Activated CD4-positive, alpha-beta T cell treated with anti-CD3 and anti-CD28 coated beads, Interleukin-2, amount 10 ng/mL, durations not matched to agents 7 days and 5 days (primary cell): ENCODE measurements around the gene OR9Q1. TPM values are rescaled to one million over a fixed set of nuclear protein-coding genes. Genes with fewer than 3 reads are reported as not detected.
"Not testable (repeated sequence)": the region's sequence is repeated elsewhere in the genome, so short reads cannot be mapped to it uniquely, and the experiment has no call there.

Experiments
- CTCF ChIA-PET: fragments of 350-600 bp; sonication (Branson Sonifier 250); formaldehyde crosslinking; loops from one replicate; lab custom pipeline; 2021; ENCODE audit warnings: antibody characterized with exemption; lab: Charles Lee
- POLR2A ChIA-PET: fragments of 350-600 bp; sonication (Branson Sonifier 250); formaldehyde crosslinking; loops from one replicate; lab custom pipeline; 2021; ENCODE audit warnings: antibody characterized with exemption; lab: Charles Lee
- DNase-seq: peaks from one replicate; pipeline ENCODE4 v3.0.0-alpha.2; 2020
- H3K27ac Mint-ChIP-seq: one replicate; pipeline ENCODE4 v1.8.0; 2021; ENCODE audit warnings: mild to moderate bottlenecking, moderate library complexity, mixed read lengths
- H3K27me3 Mint-ChIP-seq: one replicate; pipeline ENCODE4 v1.8.0; 2021; ENCODE audit warnings: mixed read lengths
- H3K36me3 Mint-ChIP-seq: one replicate; pipeline ENCODE4 v1.8.0; 2021; ENCODE audit warnings: low read depth, mixed read lengths
- H3K4me1 Mint-ChIP-seq: one replicate; pipeline ENCODE4 v1.8.0; 2021; ENCODE audit warnings: mixed read lengths
- H3K4me3 Mint-ChIP-seq: one replicate; pipeline ENCODE4 v1.8.0; 2021; ENCODE audit warnings: mild to moderate bottlenecking, moderate library complexity, mixed read lengths
- H3K9me3 Mint-ChIP-seq: one replicate; pipeline ENCODE4 v1.8.0; 2021; ENCODE audit warnings: mixed read lengths
- total RNA-seq, 2 experiments: library from RNA; stranded (reverse); gene quantifications; one replicate each; pipeline ENCODE4 v1.2.3, GENCODE V29; 2021

OR9Q1 gene, protein sequence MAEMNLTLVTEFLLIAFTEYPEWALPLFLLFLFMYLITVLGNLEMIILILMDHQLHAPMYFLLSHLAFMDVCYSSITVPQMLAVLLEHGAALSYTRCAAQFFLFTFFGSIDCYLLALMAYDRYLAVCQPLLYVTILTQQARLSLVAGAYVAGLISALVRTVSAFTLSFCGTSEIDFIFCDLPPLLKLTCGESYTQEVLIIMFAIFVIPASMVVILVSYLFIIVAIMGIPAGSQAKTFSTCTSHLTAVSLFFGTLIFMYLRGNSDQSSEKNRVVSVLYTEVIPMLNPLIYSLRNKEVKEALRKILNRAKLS
- not detected for total RNA-seq

- Mint-ChIP-seq H3K4me1 (no peaks in the 10 kb centered on the region), H3K27ac (no peak within 1 kb of the TSS), H3K36me3 (no peaks in the 10 kb centered on the region), H3K27me3 (no peaks in the 10 kb centered on the region), H3K9me3 (no peaks in the 10 kb centered on the region), H3K4me3 (no peak within 1 kb of the TSS)
- POLR2A ChIA-PET: no interaction called here
- no peak for DNase-seq
- CTCF ChIA-PET: no interaction called here
These were observed at the start of gene OR9Q1 for GRCh38 chr11:58023435-58023931. Gene OR9Q1, plus strand, starts transcription at chr11:58023881. Its CDS starts 155,564 bp downstream, at chr11:58179445.

DNA sequence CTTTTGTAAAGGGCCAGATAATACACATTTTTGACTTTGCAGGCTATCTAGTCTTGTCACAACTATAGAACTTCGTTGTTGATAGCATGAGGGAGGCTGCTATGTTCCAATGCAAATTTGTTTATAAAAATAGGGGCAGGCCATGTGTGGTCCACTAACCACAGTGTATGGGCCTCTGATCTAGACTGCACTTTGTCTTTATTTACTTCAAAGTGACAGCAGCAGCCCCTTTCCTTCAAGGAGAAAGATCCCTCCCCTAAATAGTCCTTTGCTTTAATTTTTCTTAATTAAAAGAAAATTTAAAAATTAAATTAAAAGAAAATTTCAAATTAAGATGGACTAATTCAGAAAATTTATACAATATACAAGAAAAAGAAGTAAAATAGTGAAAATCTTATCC is 49.5 kb upstream of the OR9Q1 start:
- DNase-seq: no peak
- no peak overlapping the region for H3K27ac Mint-ChIP-seq
- H3K36me3 Mint-ChIP-seq: no peaks in the 10 kb centered on the region
- H3K4me1 Mint-ChIP-seq: no peaks in the 10 kb centered on the region
- POLR2A ChIA-PET: no interaction called here
- peaks cover 7% of the 10 kb centered on the region for H3K27me3 Mint-ChIP-seq
- H3K9me3 Mint-ChIP-seq: no peaks in the 10 kb centered on the region
- CTCF ChIA-PET: no interaction called here
- no peak overlapping the region for H3K4me3 Mint-ChIP-seq

- no peaks in the 10 kb centered on the region for H3K36me3 Mint-ChIP-seq
- no peak overlapping the region for H3K27ac Mint-ChIP-seq
- no peaks in the 10 kb centered on the region for H3K9me3 Mint-ChIP-seq
- H3K27me3 Mint-ChIP-seq: peaks cover 7% of the 10 kb centered on the region
- no peak overlapping the region for H3K4me3 Mint-ChIP-seq
- CTCF ChIA-PET: no interaction called here
- no peaks in the 10 kb centered on the region for H3K4me1 Mint-ChIP-seq
- DNase-seq: no peak
- POLR2A ChIA-PET: no interaction called here
These were observed 48.7 kb upstream of the OR9Q1 start for GRCh38 chr11:57974848-57975601.

DNA sequence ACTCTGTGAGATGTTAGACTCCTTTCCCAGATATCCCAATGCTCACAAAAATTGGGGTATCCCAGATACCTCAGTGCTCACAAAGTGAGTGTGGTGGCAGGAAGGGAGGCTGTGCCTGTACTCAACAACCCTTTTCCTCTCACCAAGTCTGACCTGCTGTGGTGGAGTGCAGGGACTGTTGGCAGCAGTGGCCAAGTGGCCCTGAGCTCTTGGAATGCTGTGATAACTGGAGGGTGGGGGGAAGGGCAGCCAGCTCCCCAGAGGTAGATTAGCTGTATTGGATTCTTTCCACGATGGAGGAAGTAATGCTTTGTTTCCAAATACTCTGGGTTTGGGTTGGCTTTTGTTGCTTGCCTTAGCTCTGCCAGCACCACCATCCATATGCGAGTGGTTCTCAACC is 46.0 kb upstream of the OR9Q1 start:
- ChIA-PET POLR2A (no interaction called here), CTCF (no interaction called here)
- H3K4me3 Mint-ChIP-seq: no peak overlapping the region
- no peaks in the 10 kb centered on the region for H3K4me1 Mint-ChIP-seq
- H3K27me3 Mint-ChIP-seq: no peaks in the 10 kb centered on the region
- H3K9me3 Mint-ChIP-seq: no peaks in the 10 kb centered on the region
- no peak for DNase-seq
- H3K36me3 Mint-ChIP-seq: no peaks in the 10 kb centered on the region
- no peak overlapping the region for H3K27ac Mint-ChIP-seq

- ChIA-PET POLR2A (no interaction called here), CTCF (no interaction called here)
- DNase-seq: no peak
- no peaks in the 10 kb centered on the region for H3K36me3 Mint-ChIP-seq
- H3K4me3 Mint-ChIP-seq: no peak overlapping the region
- peaks cover 4% of the 10 kb centered on the region for H3K27me3 Mint-ChIP-seq
- no peaks in the 10 kb centered on the region for H3K4me1 Mint-ChIP-seq
- H3K27ac Mint-ChIP-seq: no peak overlapping the region
- no peaks in the 10 kb centered on the region for H3K9me3 Mint-ChIP-seq
These were observed 44.8 kb upstream of the OR9Q1 start for GRCh38 chr11:57978686-57979531.

DNA sequence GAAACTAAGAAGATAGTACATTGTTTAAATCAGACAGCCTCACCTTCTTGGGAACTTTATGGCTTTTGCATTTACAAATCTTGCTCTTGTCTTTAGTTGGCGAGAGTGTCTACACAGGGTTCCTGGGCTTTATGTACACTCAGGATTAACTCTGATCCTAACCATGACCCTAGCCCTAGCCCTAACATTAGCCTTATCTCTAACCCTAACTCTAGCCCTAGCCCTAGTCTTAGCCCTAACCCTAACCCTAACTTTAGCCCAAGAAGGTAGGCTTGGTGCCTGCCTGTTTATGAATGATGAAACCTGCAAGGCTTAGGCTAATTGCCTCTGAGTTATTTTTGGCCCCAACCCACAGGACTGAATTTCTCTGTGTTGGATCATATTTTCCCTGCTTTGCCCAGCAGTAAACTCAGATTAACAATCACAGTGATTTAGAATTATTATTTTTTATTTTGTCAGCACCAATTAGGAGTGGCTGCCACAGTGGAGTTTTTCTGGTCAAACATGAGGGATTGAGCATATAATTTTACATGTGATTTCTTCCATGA is 44.1 kb upstream of the OR9Q1 start:
- H3K4me1 Mint-ChIP-seq: no peaks in the 10 kb centered on the region
- H3K27ac Mint-ChIP-seq: no peak overlapping the region
- H3K36me3 Mint-ChIP-seq: no peaks in the 10 kb centered on the region
- CTCF ChIA-PET: no interaction called here
- no peaks in the 10 kb centered on the region for H3K9me3 Mint-ChIP-seq
- H3K27me3 Mint-ChIP-seq: peaks cover 4% of the 10 kb centered on the region
- POLR2A ChIA-PET: no interaction called here
- no peak overlapping the region for H3K4me3 Mint-ChIP-seq
- no peak for DNase-seq

DNA sequence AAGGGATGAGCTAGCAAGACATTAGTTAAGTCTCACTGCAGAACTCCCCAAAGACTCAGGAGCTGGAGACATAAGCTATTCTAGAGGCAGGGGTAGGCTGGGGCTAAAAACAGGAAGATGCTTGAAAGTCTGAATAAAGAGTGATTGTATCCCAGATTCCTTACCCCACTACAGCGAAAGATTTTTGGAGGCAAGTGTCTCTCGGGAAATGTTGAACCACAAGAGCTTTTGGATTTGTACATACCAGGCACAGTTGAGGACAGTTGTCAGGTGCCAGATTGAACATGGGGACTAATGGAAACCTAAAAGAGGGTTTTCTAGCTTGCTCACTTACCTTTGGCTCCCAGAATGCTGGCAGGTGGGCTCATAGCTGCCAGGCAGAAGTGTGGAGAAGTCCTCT is 43.5 kb upstream of the OR9Q1 start:
- no peak for DNase-seq
- no peaks in the 10 kb centered on the region for H3K9me3 Mint-ChIP-seq
- ChIA-PET POLR2A (no interaction called here), CTCF (no interaction called here)
- peaks cover 4% of the 10 kb centered on the region for H3K27me3 Mint-ChIP-seq
- no peaks in the 10 kb centered on the region for H3K4me1 Mint-ChIP-seq
- no peak overlapping the region for H3K27ac Mint-ChIP-seq
- no peak overlapping the region for H3K4me3 Mint-ChIP-seq
- no peaks in the 10 kb centered on the region for H3K36me3 Mint-ChIP-seq

DNA sequence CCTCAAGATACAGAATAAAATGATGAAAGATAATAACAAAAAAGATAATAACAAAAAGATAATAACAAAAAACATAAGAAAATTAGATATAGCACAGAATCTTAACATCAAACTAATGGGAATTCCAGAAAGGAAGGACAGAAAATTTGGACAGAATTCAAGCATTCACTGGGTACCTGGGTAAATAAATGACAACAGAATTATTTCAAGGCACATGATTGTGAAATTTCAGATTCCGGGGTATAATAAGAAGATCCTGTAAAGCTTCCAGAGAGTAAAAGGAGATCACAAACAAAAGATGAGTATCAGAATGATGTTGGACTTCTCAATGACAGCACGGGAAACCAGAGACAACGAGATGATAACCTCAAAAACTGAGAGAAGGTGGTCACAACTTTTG is 42.1 kb upstream of the OR9Q1 start:
- no peak for DNase-seq
- Mint-ChIP-seq H3K4me1 (no peaks in the 10 kb centered on the region), H3K27me3 (peaks cover 4% of the 10 kb centered on the region), H3K9me3 (no peaks in the 10 kb centered on the region), H3K36me3 (no peaks in the 10 kb centered on the region), H3K4me3 (no peak overlapping the region), H3K27ac (no peak overlapping the region)
- ChIA-PET CTCF (no interaction called here), POLR2A (no interaction called here)

DNA sequence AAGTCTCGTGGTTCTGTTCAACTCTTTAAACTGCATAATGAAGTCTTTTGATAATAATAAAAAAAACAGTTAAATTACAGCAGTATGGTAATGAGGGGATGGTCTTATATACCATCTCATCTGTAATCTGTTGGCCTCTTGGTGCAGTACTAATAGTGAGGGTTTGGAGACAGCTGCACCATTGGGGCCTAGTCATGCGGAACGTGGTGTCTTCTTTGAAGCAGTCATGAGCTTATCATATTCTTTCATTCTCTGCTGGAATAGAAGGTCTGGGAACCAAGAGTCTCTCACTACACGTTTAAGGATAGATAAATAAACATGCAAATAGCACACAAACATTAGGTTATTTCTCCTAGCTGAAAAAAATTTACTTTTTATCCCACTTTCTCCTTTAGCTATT is 40.9 kb upstream of the OR9Q1 start:
- Mint-ChIP-seq H3K4me3 (no peak overlapping the region), H3K9me3 (no peaks in the 10 kb centered on the region), H3K27ac (no peak overlapping the region), H3K4me1 (no peaks in the 10 kb centered on the region), H3K36me3 (no peaks in the 10 kb centered on the region), H3K27me3 (peaks cover 8% of the 10 kb centered on the region)
- CTCF ChIA-PET: no interaction called here
- no peak for DNase-seq
- POLR2A ChIA-PET: no interaction called here

- Mint-ChIP-seq H3K4me3 (no peak overlapping the region), H3K27me3 (peaks cover 12% of the 10 kb centered on the region), H3K36me3 (no peaks in the 10 kb centered on the region), H3K9me3 (no peaks in the 10 kb centered on the region), H3K27ac (no peak overlapping the region), H3K4me1 (no peaks in the 10 kb centered on the region)
- POLR2A ChIA-PET: no interaction called here
- CTCF ChIA-PET: no interaction called here
- no peak for DNase-seq
These were observed 40.5 kb upstream of the OR9Q1 start for GRCh38 chr11:57983191-57983590.

- H3K4me3 Mint-ChIP-seq, H3K27ac Mint-ChIP-seq, CTCF ChIA-PET, DNase-seq, H3K36me3 Mint-ChIP-seq, H3K27me3 Mint-ChIP-seq, H3K9me3 Mint-ChIP-seq, H3K4me1 Mint-ChIP-seq, POLR2A ChIA-PET: not testable (repeated sequence)
These were observed 24.2 kb upstream of the OR9Q1 start for GRCh38 chr11:57999523-57999922.

- POLR2A ChIA-PET, H3K36me3 Mint-ChIP-seq, H3K27me3 Mint-ChIP-seq, CTCF ChIA-PET, H3K4me1 Mint-ChIP-seq, H3K9me3 Mint-ChIP-seq, H3K4me3 Mint-ChIP-seq, H3K27ac Mint-ChIP-seq, DNase-seq: not testable (repeated sequence)
These were observed 23.7 kb upstream of the OR9Q1 start for GRCh38 chr11:58000021-58000420.

- H3K4me3 Mint-ChIP-seq: no peak overlapping the region
- H3K4me1 Mint-ChIP-seq: peaks cover 3% of the 10 kb centered on the region
- DNase-seq: no peak
- H3K9me3 Mint-ChIP-seq: no peaks in the 10 kb centered on the region
- ChIA-PET POLR2A (no interaction called here), CTCF (no interaction called here)
- H3K27ac Mint-ChIP-seq: no peak overlapping the region
- no peaks in the 10 kb centered on the region for H3K36me3 Mint-ChIP-seq
- H3K27me3 Mint-ChIP-seq: peaks cover 4% of the 10 kb centered on the region
These were observed 23.0 kb upstream of the OR9Q1 start for GRCh38 chr11:58000699-58001098.
